ENCODE results near the gene ERAL1.
"Not testable (repeated sequence)": the region's sequence is repeated elsewhere in the genome, so short reads cannot be mapped to it uniquely, and the experiment has no call there.

The ERAL1 gene

GRCh38 chr17:28854457-28855335 is at the start of gene ERAL1:
Gene ERAL1 (plus strand): TSS chr17:28855016. CDS start chr17:28855035, 19 bp downstream.
- DNase-seq (ENCODE audit: low read depth, low spot score), result peak; percentile 53

- DNase-seq (ENCODE audit: low read depth, low spot score), result no peak
These were observed 46.7 kb upstream of the ERAL1 start for GRCh38 chr17:28807925-28808634.

DNA sequence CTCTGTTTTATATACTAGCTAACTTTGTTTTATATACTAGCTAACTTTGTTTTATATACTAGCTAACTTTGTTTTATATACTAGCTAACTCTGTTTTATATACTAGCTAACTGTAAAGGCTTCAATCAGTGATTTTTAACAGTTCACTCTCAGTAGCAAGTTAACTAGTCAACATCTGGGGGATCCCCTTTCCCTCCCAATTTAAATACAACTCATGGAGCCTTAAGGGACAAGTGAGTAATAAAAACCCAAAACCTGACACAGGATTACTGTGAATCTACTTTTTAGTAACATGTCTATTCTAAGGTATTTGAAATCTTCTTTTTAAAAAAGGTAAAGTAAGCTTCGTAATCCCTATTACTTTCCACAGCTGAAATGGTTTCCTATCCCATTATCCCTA is 44.4 kb upstream of the ERAL1 start:
- no peak for DNase-seq (ENCODE audit: low read depth, low spot score)

DNA sequence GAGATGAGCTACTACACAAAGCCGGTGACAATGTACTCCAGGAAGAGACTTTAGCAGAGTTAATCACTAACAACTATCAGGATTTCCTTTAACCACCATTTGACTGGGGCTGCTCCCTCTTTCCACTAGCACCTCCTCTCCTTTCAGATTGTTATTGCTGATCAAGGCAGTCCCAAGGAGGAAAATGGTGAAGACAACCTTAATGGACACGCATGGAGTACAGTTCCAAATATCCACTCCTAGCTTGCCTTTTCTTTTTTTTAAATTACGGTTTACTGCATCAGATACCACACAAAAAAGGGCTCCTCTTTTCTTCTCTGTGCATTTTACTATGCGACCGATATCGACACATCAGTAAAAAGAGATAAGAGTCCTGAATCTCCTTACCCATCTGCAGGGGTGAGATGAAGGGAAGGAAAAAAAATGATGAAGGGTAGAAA is 43.1 kb upstream of the ERAL1 start:
- no peak for DNase-seq (ENCODE audit: low read depth, low spot score)

- DNase-seq (ENCODE audit: low read depth, low spot score), result peak; percentile 93
These were observed 42.6 kb upstream of the ERAL1 start for GRCh38 chr17:28812091-28812747.

DNA sequence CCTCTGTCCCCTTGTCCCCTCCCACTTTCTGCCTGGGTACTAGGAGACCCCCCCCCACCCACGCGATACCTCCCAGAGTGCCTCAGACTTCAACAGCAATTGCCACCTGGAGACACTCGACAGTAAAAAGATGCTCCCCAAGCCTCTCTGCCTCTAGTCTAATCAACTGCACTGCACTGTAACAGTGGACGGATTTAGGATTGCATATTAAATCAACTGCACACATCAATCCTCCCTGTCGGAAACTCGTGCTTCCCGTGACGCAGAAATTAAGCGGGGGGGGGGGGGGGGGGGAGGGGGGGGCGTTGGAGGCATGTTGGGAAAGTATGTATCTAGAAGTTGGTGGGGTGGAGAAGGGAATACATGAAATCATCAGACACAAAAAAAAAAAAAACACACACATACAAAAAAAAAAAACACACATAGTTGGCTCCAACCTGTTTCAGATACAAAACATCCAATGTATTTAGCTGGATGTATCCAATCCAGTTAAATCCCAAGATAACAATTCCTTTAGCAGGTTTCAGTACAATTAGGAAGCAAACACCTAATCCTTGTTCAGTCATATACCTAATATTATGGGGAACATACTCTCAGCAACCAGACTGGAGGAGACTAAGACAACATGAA is 42.0 kb upstream of the ERAL1 start:
- DNase-seq (ENCODE audit: low read depth, low spot score), result no peak

DNA sequence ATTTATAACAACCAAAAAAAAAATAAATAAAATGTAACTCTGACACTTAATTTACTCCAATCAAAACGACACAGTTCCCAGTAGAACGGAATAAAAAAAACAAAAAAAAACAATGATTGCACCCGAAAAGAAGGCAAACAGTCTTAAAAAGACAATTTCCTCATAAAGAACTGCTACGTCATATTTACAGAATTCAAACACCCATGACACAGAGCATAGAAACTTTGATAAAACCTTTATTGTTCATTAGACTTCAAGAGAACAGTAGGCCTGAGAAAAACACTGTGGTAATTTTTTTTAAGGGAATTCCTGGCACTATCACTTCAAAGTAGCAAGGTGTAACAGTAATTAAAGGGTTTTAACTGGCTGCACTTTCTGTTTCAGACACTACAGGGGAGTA is 38.3 kb upstream of the ERAL1 start:
- DNase-seq (ENCODE audit: low read depth, low spot score), result no peak

DNA sequence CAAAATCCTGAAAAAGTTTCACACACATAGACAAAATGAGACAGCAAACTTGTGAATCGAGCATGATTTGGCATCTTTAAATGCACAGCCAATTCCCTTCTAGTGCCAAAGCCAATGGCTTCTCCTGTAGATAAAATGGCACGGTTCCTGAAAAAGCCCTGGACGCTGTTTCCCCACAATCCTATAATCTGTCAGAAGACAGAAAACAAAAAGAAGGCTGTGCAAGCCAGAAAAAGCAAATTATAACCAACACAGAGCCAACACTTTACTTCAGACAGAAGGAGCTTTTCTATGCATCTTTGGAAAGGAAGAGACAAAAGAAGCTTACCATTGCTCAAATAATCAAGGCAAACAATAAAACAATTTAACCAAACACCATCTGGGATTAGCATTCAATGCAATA is 36.0 kb upstream of the ERAL1 start:
- DNase-seq (ENCODE audit: low read depth, low spot score), result no peak

DNA sequence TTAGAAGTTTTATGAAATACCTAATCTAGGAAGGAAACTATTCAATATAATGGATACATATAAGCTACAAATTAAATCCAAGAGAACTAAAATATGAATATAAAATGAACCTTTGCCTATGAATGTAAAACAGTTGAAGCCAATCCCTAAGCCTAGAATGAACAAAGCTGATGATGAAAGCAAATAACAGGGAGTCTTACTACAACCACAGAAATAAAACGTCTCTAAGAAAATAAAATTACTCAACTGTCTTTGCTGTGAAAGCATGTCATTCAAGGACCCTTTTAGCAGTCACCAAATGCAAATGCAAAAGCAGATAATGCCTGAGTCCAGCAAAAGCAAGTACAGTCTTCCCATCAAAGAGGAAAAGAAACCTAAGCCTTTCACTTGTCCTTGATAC is 35.2 kb upstream of the ERAL1 start:
- no peak for DNase-seq (ENCODE audit: low read depth, low spot score)

GRCh38 chr17:28827672-28828071 is 27.1 kb upstream of the ERAL1 start:
- DNase-seq (ENCODE audit: low read depth, low spot score), result no peak

DNA sequence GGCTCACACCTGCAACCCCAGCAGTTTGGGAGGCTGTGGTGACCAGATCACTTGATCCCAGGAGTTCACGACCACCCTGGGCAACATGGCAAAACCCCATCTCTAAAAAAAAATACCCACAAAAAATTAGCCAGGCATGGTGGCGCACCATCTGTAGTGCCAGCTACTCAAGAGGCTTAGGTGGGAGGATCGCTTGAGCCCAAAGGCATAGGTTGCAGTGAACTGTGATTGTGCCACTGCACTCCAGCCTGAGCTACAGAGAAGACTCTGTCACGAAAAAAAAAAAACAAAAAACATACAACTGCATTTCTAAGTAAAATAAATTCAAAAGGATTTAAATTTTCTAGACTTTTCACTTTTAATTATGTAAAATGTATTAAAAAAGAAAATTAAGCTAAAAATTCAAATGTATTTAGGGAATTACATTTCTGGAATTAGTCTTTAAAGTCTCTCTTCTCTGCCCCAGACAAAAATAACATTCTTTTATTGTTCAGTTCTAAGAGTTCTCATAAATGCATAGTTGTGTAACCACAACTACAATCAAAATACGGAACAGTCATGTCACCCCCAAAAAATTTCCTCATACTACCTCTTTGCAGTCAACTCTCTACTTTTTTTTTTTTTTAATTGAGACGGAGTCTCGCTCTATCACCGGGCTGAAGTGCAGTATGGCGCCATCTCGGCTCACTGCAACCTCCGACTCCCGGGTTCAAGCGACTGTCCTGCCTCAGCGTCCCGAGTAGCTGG is 26.3 kb upstream of the ERAL1 start:
- no peak for DNase-seq (ENCODE audit: low read depth, low spot score)

DNA sequence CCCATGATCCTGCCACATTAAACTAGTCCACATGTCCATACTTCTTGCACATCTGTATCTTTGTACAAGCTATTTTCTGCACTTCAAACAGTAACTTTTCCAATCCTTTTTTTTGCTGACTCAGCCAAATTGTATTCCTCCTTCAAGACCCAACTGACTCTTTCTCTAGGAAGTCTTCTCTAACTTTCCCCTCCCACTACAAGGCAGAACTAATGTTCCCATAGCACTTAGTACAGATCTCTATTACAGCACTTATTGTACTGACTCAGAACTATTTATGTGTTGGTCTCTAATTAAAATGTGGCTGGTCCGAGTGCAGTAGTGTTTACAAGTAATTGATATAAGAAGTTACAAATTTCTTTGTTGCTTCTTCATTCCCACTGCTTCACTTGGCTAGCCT is 20.4 kb upstream of the ERAL1 start:
- no peak for DNase-seq (ENCODE audit: low read depth, low spot score)

GRCh38 chr17:28836541-28836940 is 18.3 kb upstream of the ERAL1 start:
- not testable (repeated sequence) for DNase-seq (ENCODE audit: low read depth, low spot score)

- no peak for DNase-seq (ENCODE audit: low read depth, low spot score)
These were observed 15.6 kb upstream of the ERAL1 start for GRCh38 chr17:28839221-28839620.

GRCh38 chr17:28841901-28842281 is 12.9 kb upstream of the ERAL1 start:
- no peak for DNase-seq (ENCODE audit: low read depth, low spot score)

DNA sequence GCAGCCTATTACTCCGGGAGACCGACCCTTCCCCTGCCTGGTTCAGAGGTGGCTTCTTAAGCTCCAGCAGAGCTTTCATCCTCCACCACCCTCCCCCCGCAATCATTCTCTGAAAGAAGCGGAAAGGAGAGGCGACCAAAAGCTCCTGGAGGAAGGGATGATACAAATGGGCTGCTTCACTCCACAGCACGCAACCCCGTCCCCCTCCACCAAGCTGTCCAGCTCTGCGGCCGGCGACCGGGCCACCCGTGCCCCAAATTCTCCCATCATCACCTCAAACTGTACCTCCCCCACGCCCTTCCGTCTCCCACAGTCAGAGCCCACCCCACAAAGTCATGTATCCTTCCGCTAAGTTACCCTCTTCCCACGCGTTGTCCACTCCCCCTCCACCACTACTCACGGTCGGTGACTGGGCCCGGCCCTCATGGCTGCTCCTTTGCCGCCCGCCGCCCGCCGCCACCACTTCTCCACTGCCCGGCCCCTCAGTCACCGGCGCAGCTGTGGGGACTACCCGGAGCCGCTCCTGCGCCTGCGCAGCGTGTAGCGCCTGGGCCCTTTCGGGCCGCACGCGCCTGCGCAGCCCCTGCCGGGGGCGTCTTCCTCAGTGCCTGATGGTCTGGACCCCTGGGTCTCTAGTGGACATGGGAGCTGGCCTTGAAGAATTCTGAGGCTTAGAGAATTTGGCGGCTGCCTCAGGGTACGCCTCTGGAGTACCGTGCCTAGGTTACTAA is 12.4 kb upstream of the ERAL1 start, which contains the start of gene FAM222B:
FAM222B (minus strand) TSS at position 509 of the 731 bp plus-strand sequence. CDS start 76,123 bp downstream, outside the sequence.
- peak; percentile 70 for DNase-seq (ENCODE audit: low read depth, low spot score)

DNA sequence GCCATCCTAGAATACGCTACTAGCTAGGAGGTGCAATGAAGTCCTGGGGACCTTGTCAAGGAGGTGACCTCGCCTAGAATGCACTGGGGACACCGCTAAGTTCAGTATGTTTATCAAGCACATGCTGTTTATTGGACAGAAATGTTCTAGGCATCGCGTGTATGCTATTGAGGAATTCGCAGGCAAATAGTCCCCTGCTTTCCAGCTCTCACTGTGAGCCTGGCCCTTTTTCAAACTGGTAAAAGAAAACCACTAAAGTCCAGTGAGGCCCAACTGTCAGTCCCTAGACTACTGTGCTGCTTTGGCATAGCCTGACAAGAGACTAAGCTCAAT is 11.0 kb upstream of the ERAL1 start:
- no peak for DNase-seq (ENCODE audit: low read depth, low spot score)

GRCh38 chr17:28846231-28846630 is 8.6 kb upstream of the ERAL1 start:
- DNase-seq (ENCODE audit: low read depth, low spot score), result no peak

GRCh38 chr17:28846699-28847098 is 8.1 kb upstream of the ERAL1 start:
- DNase-seq (ENCODE audit: low read depth, low spot score), result not testable (repeated sequence)

GRCh38 chr17:28848667-28849066 is 6.1 kb upstream of the ERAL1 start:
- DNase-seq (ENCODE audit: low read depth, low spot score), result peak; percentile 16
